Panc1 (cell line): ENCODE results near the gene LRP2. TPM values are rescaled to one million over a fixed set of nuclear protein-coding genes. Genes with fewer than 3 reads are reported as not detected.
A peak's percentile ranks its signal among the peaks of the same experiment; 100 is the strongest.

Source experiments
- ATAC-seq: fragments of 200-7000 bp; cut with Tn5 transposase; 2 replicates; pipeline ENCODE4 v1.9.1; 2020; ENCODE audit warnings: mild to moderate bottlenecking, moderate library complexity
- BruUV-seq: library from RNA; stranded (reverse); fragments of 400-500 nt; replicated peaks from 2 replicates; lab custom pipeline; 2021; lab: Mats Ljungman, UMichigan
- CTCF ChIA-PET: fragments of 300-600 bp; sonication (Branson Sonifier 250); formaldehyde crosslinking; loops from one replicate; lab custom pipeline; 2022; ENCODE audit warnings: antibody characterized with exemption; lab: Charles Lee
- POLR2A ChIA-PET: fragments of 300-600 bp; sonication (Branson Sonifier 250); formaldehyde crosslinking; loops from one replicate; lab custom pipeline; 2022; ENCODE audit warnings: antibody characterized with exemption; lab: Charles Lee
- DNase-seq: peaks from one replicate; pipeline ENCODE4 v3.0.0-alpha.2; 2010; ENCODE audit warnings: low read depth, low spot score
- H3K27ac ChIP-seq: 2 replicates; pipeline ENCODE4 v1.5.1; 2011; ENCODE audit warnings: mild to moderate bottlenecking, low read length, inconsistent platforms
- H3K27me3 ChIP-seq: fragments of 200-500 bp; sonication (Bioruptor generic); 2 replicates; pipeline ENCODE4 v1.6.0; 2014; ENCODE audit warnings: low read length, inconsistent platforms; ENCODE audit not compliant: control insufficient read depth, insufficient read depth
- H3K36me3 ChIP-seq: fragments of 200-500 bp; sonication (Bioruptor generic); 2 replicates; pipeline ENCODE4 v1.5.1; 2014; ENCODE audit warnings: inconsistent platforms, mild to moderate bottlenecking, low read length, moderate library complexity; ENCODE audit not compliant: control insufficient read depth, insufficient read depth
- H3K4me1 ChIP-seq: 2 replicates; pipeline ENCODE4 v1.5.1; 2011; ENCODE audit warnings: inconsistent platforms, mild to moderate bottlenecking, low read length, moderate library complexity; ENCODE audit not compliant: control insufficient read depth, insufficient read depth
- H3K4me3 ChIP-seq, 2 experiments: 2 replicates each; pipeline ENCODE4 v1.5.1; 2011 to 2012; ENCODE audit warnings: low read depth in 2 of 2, low read length in 2 of 2, mild to moderate bottlenecking in 2 of 2, inconsistent platforms in 1 of 2, moderate library complexity in 1 of 2
- H3K9me3 ChIP-seq: fragments of 200-500 bp; sonication (Bioruptor generic); 2 replicates; pipeline ENCODE4 v1.5.1; 2014; ENCODE audit warnings: low read depth, mild to moderate bottlenecking, inconsistent platforms, low read length, moderate library complexity; ENCODE audit not compliant: control insufficient read depth, insufficient read depth
- POLR2AphosphoS5 ChIP-seq: IDR thresholded peaks from 2 replicates; pipeline ENCODE4 v1.6.1; 2012; ENCODE audit warnings: mild to moderate bottlenecking, low read depth, low read length, moderate library complexity
- SIN3A ChIP-seq: IDR thresholded peaks from 2 replicates; pipeline ENCODE4 v1.6.1; 2012; ENCODE audit warnings: low read depth, mild to moderate bottlenecking, low read length, moderate library complexity, borderline replicate concordance; ENCODE audit not compliant: insufficient read depth
- TCF7L2 ChIP-seq: IDR thresholded peaks from 2 replicates; pipeline ENCODE4 v1.6.1; 2011; ENCODE audit warnings: mild to moderate bottlenecking, low read depth, low read length, inconsistent platforms
- in situ Hi-C: cut with HindIII; loops from 2 replicates; pipeline ENCODE4 v1.10.0; 2016; ENCODE audit warnings: low sequenced_read_pairs, low pct_unique_long_range_greater_than_20kb
- intact Hi-C: fragments of 100-400 bp; cut with micrococcal nuclease; formaldehyde crosslinking; loops from one replicate; pipeline ENCODE4 v1.10.0; 2022; ENCODE audit not compliant: unreplicated experiment
- total RNA-seq: library from RNA; stranded (reverse); gene quantifications from one replicate; pipeline ENCODE4 v1.2.1, GENCODE V29; 2021; ENCODE audit not compliant: unreplicated experiment
- TF ChIP-seq, protein P1 (sequence below), 2 experiments: IDR thresholded peaks; 2 replicates each; pipeline ENCODE4 v1.6.1; 2011 to 2012; ENCODE audit warnings: low read depth in 2 of 2, control low read depth in 1 of 2, low read length in 1 of 2, mild to moderate bottlenecking in 1 of 2, moderate library complexity in 1 of 2; ENCODE audit not compliant: insufficient read depth in 1 of 2
- TF ChIP-seq, protein P2 (sequence below): fragments of 450-650 bp; IDR thresholded peaks from 2 replicates; pipeline ENCODE4 v1.5.1; 2017; ENCODE audit warnings: mild to moderate bottlenecking

Gene LRP2
- total RNA-seq, 1 experiment from 2014 or later = 0.10 TPM

DNA sequence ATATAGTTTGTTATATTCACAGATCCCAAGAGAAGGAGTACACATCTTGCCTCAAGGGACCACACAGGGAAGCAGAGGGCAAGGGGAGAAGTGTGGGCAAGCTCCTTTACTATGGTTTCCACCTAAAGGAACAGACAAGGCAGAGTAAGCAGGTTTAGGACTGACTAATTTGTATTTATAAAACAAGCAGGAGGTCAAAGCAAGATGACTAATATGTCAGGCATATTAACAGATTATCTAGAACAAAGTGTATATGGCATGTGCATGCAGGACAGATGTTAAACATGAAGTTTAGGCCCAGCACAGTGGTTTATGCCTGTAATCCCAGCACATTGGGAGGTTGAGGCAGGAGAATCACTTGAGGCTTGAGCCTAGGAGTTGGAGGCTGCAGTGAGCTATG, 3.7 kb upstream of the LRP2 start:
- ChIA-PET POLR2A (no interaction called here), CTCF (no interaction called here)
- in situ Hi-C loops (no loop called here), intact Hi-C loops (no loop called here)
- ATAC-seq (no peak), DNase-seq (no peak)
- Histone ChIP-seq H3K4me1 (peaks cover 15% of the 10 kb centered on the region), H3K9me3 (no peaks in the 10 kb centered on the region), H3K27ac (no peak overlapping the region), H3K27me3 (peaks cover 13% of the 10 kb centered on the region), H3K4me3 (no peak overlapping the region), H3K36me3 (no peaks in the 10 kb centered on the region)
- BruUV-seq = no TSS peak
- no peak for TF ChIP-seq TCF7L2
- TF ChIP-seq POLR2AphosphoS5 = no peak
- TF ChIP-seq, protein P1, sequence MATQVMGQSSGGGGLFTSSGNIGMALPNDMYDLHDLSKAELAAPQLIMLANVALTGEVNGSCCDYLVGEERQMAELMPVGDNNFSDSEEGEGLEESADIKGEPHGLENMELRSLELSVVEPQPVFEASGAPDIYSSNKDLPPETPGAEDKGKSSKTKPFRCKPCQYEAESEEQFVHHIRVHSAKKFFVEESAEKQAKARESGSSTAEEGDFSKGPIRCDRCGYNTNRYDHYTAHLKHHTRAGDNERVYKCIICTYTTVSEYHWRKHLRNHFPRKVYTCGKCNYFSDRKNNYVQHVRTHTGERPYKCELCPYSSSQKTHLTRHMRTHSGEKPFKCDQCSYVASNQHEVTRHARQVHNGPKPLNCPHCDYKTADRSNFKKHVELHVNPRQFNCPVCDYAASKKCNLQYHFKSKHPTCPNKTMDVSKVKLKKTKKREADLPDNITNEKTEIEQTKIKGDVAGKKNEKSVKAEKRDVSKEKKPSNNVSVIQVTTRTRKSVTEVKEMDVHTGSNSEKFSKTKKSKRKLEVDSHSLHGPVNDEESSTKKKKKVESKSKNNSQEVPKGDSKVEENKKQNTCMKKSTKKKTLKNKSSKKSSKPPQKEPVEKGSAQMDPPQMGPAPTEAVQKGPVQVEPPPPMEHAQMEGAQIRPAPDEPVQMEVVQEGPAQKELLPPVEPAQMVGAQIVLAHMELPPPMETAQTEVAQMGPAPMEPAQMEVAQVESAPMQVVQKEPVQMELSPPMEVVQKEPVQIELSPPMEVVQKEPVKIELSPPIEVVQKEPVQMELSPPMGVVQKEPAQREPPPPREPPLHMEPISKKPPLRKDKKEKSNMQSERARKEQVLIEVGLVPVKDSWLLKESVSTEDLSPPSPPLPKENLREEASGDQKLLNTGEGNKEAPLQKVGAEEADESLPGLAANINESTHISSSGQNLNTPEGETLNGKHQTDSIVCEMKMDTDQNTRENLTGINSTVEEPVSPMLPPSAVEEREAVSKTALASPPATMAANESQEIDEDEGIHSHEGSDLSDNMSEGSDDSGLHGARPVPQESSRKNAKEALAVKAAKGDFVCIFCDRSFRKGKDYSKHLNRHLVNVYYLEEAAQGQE (IDR thresholded peaks at IDR 0.05; ENCODE audit: insufficient read depth in 1 of 2, low read depth in 2 of 2, low read length in 1 of 2) = no peak
- TF ChIP-seq SIN3A = no peak
- TF ChIP-seq, protein P2, sequence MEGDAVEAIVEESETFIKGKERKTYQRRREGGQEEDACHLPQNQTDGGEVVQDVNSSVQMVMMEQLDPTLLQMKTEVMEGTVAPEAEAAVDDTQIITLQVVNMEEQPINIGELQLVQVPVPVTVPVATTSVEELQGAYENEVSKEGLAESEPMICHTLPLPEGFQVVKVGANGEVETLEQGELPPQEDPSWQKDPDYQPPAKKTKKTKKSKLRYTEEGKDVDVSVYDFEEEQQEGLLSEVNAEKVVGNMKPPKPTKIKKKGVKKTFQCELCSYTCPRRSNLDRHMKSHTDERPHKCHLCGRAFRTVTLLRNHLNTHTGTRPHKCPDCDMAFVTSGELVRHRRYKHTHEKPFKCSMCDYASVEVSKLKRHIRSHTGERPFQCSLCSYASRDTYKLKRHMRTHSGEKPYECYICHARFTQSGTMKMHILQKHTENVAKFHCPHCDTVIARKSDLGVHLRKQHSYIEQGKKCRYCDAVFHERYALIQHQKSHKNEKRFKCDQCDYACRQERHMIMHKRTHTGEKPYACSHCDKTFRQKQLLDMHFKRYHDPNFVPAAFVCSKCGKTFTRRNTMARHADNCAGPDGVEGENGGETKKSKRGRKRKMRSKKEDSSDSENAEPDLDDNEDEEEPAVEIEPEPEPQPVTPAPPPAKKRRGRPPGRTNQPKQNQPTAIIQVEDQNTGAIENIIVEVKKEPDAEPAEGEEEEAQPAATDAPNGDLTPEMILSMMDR = no peak

- POLR2A ChIA-PET = no interaction called here
- no peak for ATAC-seq
- Histone ChIP-seq H3K27ac (no peak overlapping the region), H3K27me3 (peaks cover 23% of the 10 kb centered on the region), H3K36me3 (no peaks in the 10 kb centered on the region), H3K9me3 (no peaks in the 10 kb centered on the region), H3K4me3 (peak overlapping the region in 1 of 2 experiments; percentile 45; a peak in 2 of 4 replicates), H3K4me1 (peaks cover 15% of the 10 kb centered on the region)
- CTCF ChIA-PET = no interaction called here
- DNase-seq = no peak
- no TSS peak for BruUV-seq
- intact Hi-C loops (no loop called here), in situ Hi-C loops (no loop called here)
- TF ChIP-seq, protein P2 = no peak
- TF ChIP-seq SIN3A = no peak
- TF ChIP-seq, protein P1 (IDR thresholded peaks at IDR 0.05; ENCODE audit: insufficient read depth in 1 of 2, low read depth in 2 of 2, low read length in 1 of 2) = no peak
- no peak for TF ChIP-seq POLR2AphosphoS5
- TF ChIP-seq TCF7L2 = no peak
These were observed 2.7 kb upstream of the LRP2 start for GRCh38 chr2:169365029-169365480.
